Femur (tissue), 1 donor: ENCODE measurements around the gene OCEL1.
A peak's percentile ranks its signal among the peaks of the same experiment; 100 is the strongest.

Experiments
- DNase-seq: peaks from one replicate; pipeline ENCODE4 v3.0.0-alpha.2; 2017

OCEL1 gene

GRCh38 chr19:17211547-17212446 lies 14.2 kb upstream of the OCEL1 start:
- no peak for DNase-seq

- no peak for DNase-seq
Measured at GRCh38 chr19:17213334-17213733, 12.7 kb upstream of the OCEL1 start.

GRCh38 chr19:17214508-17215126 lies 11.4 kb upstream of the OCEL1 start:
- no peak for DNase-seq

- peak; percentile 95 for DNase-seq
Measured at GRCh38 chr19:17215127-17215971, 10.7 kb upstream of the OCEL1 start, which contains the start of gene USE1. Gene USE1, plus strand, starts transcription at chr19:17215357. Its CDS starts 49 bp downstream, at chr19:17215406.

GRCh38 chr19:17216058-17216670 lies 9.9 kb upstream of the OCEL1 start:
- no peak for DNase-seq

- DNase-seq = no peak
Measured at GRCh38 chr19:17219286-17219685, 6.7 kb upstream of the OCEL1 start.

DNA sequence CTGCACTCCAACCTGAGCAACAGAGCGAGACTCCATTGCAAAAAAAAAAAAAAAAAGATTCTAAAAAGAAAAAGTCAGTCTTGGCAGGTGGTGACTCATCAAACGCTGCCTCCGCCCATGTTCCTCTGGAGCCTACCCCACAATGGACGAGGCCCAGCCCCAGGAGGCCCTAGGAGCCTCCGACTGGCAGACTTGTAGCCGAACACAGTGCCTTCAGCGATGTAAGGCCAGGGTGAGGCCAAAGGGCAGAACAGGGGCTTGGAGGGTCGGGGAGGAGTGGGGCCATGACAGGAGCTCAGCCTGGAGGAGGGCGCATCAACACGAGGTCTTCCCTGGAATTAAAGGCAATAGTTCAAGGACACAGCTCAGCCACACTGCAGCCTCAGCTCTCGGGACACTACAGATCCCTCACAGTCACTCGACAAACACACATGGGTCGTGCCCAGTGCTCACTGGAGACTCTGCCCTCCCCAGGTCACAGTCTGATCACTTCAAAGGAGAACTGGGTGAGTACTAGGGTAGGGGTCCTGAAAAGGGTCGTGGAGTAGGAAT lies 5.7 kb upstream of the OCEL1 start:
- DNase-seq = no peak

DNA sequence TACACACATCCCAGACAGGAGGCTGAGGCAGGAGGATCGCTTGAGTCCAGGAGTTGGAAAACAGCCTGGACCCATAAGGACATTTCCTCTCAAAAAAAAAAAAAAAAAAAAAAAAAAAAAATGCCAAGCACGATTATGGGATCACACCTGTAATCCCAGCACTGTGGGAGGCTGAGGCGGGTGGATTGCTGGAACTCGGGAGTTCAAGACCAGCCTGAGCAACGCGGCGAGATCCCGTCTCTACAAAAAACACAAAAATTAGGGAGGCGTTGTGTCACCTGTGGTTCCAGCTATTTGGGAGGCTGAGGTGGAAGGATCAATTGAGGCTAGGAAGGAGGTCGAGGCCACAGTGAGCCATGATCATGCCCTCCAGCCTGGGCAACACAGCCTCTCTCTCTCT lies 973 bp upstream of the OCEL1 start:
- no peak for DNase-seq

- DNase-seq = no peak
Measured at GRCh38 chr19:17227798-17228367, 1.9 kb downstream of the OCEL1 start.

DNA sequence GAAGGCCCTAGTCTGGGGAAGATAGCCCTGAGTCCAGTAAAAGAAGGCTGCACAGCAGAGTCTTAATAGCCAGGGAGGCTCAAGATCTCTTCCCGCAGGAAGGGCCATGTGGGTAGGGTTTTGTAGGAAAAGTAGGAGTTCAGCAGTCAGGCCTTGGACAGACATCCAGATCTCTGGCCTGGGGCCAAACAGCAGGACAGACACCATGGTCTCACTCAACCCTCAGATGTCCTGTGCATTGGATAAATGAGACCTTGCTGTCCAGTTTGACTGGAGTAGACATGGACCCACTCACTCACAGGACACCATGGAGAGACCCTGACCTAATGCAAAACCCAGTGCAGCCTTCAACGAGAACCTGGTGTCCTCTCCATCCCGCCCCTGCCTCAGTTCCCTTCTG lies 3.9 kb downstream of the OCEL1 start:
- DNase-seq = no peak

DNA sequence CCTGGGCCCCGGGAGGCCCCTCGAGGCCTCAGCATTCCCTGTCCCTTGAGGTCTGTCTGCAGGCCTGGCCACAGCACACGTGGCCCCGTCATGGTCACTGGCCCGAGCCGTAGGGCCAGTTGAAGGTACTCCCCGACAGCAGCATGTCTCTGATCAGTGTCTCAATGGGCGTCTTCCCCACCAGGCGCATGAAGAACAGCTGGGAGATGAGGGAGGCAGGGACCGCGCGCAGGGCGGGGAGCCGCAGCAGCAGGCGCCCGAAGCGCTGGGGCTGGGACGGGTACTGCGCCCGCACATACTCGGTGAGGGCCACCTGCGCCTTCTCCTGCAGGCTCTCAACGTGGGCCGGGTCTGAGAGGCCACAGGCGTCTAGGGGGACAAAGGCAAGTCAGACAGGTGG lies 6.2 kb downstream of the OCEL1 start:
- DNase-seq = no peak

GRCh38 chr19:17234911-17235299 lies 8.9 kb downstream of the OCEL1 start:
- DNase-seq = peak; percentile 50

DNA sequence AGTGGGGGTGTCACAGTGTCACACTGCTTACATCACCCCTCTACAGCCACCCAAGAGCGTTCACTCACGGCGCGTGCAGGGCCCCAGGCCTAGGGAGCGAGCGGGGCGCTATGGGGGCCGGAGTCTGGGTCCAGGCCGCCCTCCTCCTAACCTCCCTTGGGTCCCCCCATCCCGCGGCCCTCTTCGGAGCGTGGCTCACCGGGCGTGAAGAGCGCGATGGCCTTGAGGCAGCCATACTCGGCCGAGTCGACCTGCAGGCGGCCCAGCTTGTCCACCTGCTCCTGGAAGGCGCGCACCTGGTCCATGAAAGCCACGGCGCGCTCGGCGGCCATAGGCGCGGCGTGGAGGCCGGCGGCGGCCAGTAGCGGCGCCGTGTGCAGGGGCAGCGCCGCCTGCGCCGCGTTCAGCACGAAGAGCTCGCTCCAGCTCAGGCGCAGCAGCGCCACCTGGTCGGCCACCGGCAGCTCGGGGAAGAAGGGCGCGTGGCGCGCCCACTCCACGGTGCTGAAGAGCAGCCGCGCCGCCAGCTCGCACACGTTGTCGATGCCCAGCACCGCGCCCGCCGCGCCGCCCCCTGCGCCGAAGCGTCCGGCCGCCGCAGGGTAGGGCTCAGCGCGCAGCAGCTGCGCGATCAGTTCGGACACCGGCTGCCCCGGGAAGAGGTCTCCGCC lies 9.4 kb downstream of the OCEL1 start:
- peak; percentile 79 for DNase-seq

GRCh38 chr19:17235971-17236777 lies 10.1 kb downstream of the OCEL1 start:
- DNase-seq = peak; percentile 43

DNA sequence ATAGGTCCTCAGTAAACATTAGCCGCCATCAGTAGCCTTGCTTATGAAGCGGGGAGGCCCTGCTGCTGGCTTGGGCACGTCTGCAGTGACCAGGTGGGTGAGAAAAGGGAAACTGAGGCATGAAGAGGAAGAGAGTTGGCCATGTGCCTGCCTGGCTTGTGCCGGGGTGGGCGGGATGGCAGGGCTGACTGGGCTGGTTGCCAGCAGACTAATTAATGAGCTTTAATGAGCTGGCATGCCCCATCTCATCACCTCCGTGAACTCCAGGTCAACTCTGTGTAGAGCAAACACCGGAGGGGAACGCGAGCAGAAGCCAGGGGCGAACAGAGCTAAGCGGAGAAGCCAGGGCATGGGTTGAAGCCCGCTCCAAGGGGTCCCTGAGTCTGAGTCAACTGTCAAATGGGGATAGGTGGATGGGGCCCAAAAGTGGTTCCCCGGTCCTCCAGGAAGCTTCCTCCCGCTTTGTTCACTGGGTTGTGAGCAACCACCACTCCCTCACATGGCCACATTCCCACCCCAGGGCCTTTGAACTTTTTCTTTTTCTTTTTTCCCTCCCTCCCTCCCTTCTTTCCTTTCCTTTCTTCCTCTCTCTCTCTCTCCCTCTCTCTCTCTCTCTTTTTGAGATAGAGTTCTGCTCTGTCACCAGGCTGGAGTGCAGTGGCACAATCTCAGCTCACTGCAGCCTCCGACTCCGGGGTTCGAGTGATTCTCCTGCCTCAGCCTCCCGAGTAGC lies 11.0 kb downstream of the OCEL1 start:
- DNase-seq = no peak

GRCh38 chr19:17237747-17238706 lies 12.0 kb downstream of the OCEL1 start:
- DNase-seq = no peak

- DNase-seq = no peak
Measured at GRCh38 chr19:17240062-17240752, 14.2 kb downstream of the OCEL1 start.

GRCh38 chr19:17240826-17241399 lies 14.9 kb downstream of the OCEL1 start:
- no peak for DNase-seq
